Lower lobe of right lung (tissue), 2 donors: ENCODE measurements around the gene NTM. TPM values are rescaled to one million over a fixed set of nuclear protein-coding genes. Genes with fewer than 3 reads are reported as not detected.

Experiments
- ATAC-seq, 2 donors: fragments of 200-7000 bp; cut with Tn5 transposase; one replicate each; pipeline ENCODE4 v1.9.1; 2020 to 2022; ENCODE audit warnings: mild to moderate bottlenecking in 2 of 2, moderate library complexity in 2 of 2
- DNase-seq: peaks from one replicate; pipeline ENCODE4 v3.0.0-alpha.2; 2020
- H3K27ac ChIP-seq: fragments of 200-600 bp; one replicate; pipeline ENCODE4 v1.8.0; 2022
- H3K27me3 ChIP-seq: fragments of 200-600 bp; one replicate; pipeline ENCODE4 v1.8.0; 2022; ENCODE audit warnings: low read depth
- H3K36me3 ChIP-seq: fragments of 200-600 bp; one replicate; pipeline ENCODE4 v1.8.0; 2022; ENCODE audit warnings: mild to moderate bottlenecking
- H3K4me1 ChIP-seq: fragments of 200-600 bp; one replicate; pipeline ENCODE4 v1.8.0; 2022
- H3K4me3 ChIP-seq: fragments of 200-600 bp; one replicate; pipeline ENCODE4 v1.8.0; 2022; ENCODE audit warnings: mild to moderate bottlenecking
- H3K9me3 ChIP-seq: fragments of 200-600 bp; one replicate; pipeline ENCODE4 v1.8.0; 2022
- intact Hi-C: fragments of 100-400 bp; cut with DNase I; formaldehyde crosslinking; loops from one replicate; pipeline ENCODE4 v1.11.0; 2022
- total RNA-seq: library from RNA; stranded (reverse); fragmentation: NEBNext Ultra II Directional; extraction: Animal tissue kit (Norgen Biotek cat#: 25700); gene quantifications from one replicate; pipeline ENCODE4 v1.2.1, GENCODE V29; 2021
- TF ChIP-seq, protein P1 (sequence below): fragments of 200-600 bp; IDR thresholded peaks from one replicate; pipeline ENCODE4 v1.8.0; 2022; ENCODE audit warnings: antibody characterized with exemption, mild to moderate bottlenecking
- donor health status: DM: no; HTN: yes; CAD: no; lungs with severe emphysema.

The NTM gene
- total RNA-seq, 1 donor from 2014 or later: 2.3 TPM

DNA sequence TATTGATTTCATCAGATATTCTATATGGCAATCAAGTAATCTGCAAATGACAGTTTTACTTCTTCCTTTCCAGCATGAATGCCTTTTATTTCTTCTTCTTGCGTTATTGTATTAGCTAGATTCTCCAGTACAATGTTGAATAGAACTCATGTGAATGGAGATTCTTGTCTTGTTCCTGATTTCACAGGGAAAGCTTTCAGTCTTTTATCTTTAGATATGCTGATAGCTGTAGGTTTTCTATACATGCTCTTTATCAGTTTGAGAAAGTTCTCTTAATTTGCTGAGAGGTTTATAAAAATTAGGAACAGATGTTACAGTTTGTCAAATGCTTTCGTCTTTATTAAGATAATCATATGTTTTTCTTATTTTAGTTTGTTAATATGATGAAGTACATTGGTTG, 347.2 kb downstream of the NTM start:
- H3K27me3 ChIP-seq: no peaks in the 10 kb centered on the region
- ATAC-seq (no peak), DNase-seq (no peak)
- intact Hi-C loops: no loop called here
- H3K36me3 ChIP-seq: no peaks in the 10 kb centered on the region
- H3K4me3 ChIP-seq: no peak overlapping the region
- H3K27ac ChIP-seq: no peak overlapping the region
- TF ChIP-seq, protein P1, sequence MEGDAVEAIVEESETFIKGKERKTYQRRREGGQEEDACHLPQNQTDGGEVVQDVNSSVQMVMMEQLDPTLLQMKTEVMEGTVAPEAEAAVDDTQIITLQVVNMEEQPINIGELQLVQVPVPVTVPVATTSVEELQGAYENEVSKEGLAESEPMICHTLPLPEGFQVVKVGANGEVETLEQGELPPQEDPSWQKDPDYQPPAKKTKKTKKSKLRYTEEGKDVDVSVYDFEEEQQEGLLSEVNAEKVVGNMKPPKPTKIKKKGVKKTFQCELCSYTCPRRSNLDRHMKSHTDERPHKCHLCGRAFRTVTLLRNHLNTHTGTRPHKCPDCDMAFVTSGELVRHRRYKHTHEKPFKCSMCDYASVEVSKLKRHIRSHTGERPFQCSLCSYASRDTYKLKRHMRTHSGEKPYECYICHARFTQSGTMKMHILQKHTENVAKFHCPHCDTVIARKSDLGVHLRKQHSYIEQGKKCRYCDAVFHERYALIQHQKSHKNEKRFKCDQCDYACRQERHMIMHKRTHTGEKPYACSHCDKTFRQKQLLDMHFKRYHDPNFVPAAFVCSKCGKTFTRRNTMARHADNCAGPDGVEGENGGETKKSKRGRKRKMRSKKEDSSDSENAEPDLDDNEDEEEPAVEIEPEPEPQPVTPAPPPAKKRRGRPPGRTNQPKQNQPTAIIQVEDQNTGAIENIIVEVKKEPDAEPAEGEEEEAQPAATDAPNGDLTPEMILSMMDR: no peak
- H3K4me1 ChIP-seq: no peaks in the 10 kb centered on the region
- H3K9me3 ChIP-seq: no peaks in the 10 kb centered on the region

DNA sequence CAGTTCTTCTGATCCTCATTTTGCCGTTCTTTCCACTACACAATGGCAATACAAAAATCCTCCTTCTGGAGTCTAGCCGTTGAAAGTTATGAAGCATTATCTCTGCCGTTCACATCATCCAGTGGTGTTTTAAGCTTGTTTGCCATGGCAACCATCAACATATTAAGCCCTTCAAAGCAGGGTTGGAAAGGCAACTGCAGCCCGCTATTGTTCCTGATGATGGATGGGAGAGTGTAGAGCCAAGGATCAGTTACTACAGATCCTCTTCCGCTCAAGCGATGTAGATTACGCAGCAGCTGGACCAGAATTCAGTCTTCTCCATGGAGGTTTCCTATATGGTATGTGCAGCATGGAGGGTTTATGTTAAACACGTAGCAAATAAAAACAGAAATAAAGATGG, 352.7 kb downstream of the NTM start:
- TF ChIP-seq, protein P1: no peak
- H3K9me3 ChIP-seq: no peaks in the 10 kb centered on the region
- peaks cover 4% of the 10 kb centered on the region for H3K27me3 ChIP-seq
- H3K4me3 ChIP-seq: no peak overlapping the region
- H3K36me3 ChIP-seq: no peaks in the 10 kb centered on the region
- intact Hi-C loops: no loop called here
- ATAC-seq: no peak
- H3K4me1 ChIP-seq: no peaks in the 10 kb centered on the region
- no peak for DNase-seq
- H3K27ac ChIP-seq: no peak overlapping the region

DNA sequence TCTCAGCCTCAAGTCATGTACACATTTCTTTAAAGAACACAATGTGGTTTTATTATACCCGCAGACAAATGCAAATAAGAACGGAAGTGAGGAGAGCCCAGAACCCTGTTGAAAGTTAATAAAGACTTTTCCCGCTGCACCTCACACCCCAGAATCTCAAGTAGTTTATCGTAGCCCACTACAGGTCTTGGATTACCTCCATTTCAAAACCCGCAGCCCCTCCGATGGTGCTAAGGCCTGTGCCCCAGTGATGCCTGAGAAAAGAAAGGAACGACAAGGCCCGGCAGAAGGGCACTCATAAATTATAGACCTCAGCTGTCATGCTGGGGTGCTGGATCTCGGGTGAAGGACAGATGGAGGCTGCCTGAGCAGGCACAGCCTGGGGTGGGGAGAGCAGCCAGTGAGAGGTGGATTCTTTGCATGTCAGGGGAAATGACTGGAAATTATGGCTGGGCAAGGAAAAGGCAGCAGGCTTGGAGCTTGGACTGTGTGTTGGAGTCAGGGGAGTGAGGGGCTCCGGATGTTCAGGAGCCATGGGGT, 354.1 kb downstream of the NTM start:
- no peak overlapping the region for H3K4me3 ChIP-seq
- no peak overlapping the region for H3K27ac ChIP-seq
- H3K27me3 ChIP-seq: peaks cover 4% of the 10 kb centered on the region
- H3K4me1 ChIP-seq: no peaks in the 10 kb centered on the region
- DNase-seq (no peak), ATAC-seq (no peak)
- H3K9me3 ChIP-seq: no peaks in the 10 kb centered on the region
- TF ChIP-seq, protein P1: no peak
- no peaks in the 10 kb centered on the region for H3K36me3 ChIP-seq
- intact Hi-C loops: no loop called here

DNA sequence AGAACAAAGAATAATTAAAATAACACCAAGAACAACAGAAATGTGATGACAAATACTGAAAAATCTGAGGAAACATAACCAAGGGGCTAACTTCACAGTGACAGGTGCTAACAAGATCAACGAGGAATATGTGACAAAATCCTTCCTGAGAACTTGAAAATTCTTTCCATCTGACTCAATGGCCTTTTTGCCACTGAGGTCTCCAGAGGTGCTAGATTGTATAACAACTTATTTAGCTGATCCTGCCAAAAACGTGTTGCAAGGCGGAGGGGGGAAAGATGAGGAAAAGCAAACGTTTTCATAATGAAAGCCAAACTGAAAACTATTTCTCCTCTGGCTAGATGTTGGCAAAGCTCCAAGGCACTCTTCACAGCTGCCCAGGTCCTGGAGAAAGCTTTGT, 364.5 kb downstream of the NTM start:
- no peak overlapping the region for H3K4me3 ChIP-seq
- ATAC-seq: no peak
- no peak overlapping the region for H3K27ac ChIP-seq
- no peak for DNase-seq
- H3K4me1 ChIP-seq: no peaks in the 10 kb centered on the region
- intact Hi-C loops: no loop called here
- no peaks in the 10 kb centered on the region for H3K9me3 ChIP-seq
- TF ChIP-seq, protein P1: no peak
- no peaks in the 10 kb centered on the region for H3K36me3 ChIP-seq
- H3K27me3 ChIP-seq: no peaks in the 10 kb centered on the region

DNA sequence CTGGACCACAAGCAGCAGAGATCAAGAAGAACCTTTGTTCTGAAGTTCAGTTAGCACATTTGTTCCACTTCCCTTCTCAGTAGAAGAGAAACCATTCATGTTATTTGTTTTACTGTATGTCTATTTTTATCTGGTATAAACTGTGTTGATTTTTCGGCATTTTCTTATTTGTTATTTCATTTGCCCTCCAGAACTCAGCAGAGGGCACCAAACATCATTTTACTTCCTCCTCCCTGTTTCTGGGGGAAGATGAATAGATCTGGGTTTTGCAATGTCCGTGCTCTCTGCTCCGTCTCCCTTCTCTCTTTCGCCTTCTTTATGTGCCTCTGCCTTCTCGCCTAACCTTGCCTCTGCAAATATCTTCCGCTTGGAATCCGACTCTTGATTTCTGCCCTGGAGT, 366.9 kb downstream of the NTM start:
- no peak for ATAC-seq
- H3K36me3 ChIP-seq: no peaks in the 10 kb centered on the region
- TF ChIP-seq, protein P1: no peak
- intact Hi-C loops: no loop called here
- H3K4me3 ChIP-seq: no peak overlapping the region
- H3K4me1 ChIP-seq: no peaks in the 10 kb centered on the region
- no peak for DNase-seq
- H3K9me3 ChIP-seq: no peaks in the 10 kb centered on the region
- no peak overlapping the region for H3K27ac ChIP-seq
- no peaks in the 10 kb centered on the region for H3K27me3 ChIP-seq
